NCI-H187 (cell line): Measurements from ENCODE around the gene NIPBL.
"Not testable (repeated sequence)": the region's sequence is repeated elsewhere in the genome, so short reads cannot be mapped to it uniquely, and the experiment has no call there.

Experiments
- DNase-seq, 2 experiments: peaks; one replicate each; lab custom pipeline; 2025; lab: John Stamatoyannopoulos, UW

NIPBL gene

DNA sequence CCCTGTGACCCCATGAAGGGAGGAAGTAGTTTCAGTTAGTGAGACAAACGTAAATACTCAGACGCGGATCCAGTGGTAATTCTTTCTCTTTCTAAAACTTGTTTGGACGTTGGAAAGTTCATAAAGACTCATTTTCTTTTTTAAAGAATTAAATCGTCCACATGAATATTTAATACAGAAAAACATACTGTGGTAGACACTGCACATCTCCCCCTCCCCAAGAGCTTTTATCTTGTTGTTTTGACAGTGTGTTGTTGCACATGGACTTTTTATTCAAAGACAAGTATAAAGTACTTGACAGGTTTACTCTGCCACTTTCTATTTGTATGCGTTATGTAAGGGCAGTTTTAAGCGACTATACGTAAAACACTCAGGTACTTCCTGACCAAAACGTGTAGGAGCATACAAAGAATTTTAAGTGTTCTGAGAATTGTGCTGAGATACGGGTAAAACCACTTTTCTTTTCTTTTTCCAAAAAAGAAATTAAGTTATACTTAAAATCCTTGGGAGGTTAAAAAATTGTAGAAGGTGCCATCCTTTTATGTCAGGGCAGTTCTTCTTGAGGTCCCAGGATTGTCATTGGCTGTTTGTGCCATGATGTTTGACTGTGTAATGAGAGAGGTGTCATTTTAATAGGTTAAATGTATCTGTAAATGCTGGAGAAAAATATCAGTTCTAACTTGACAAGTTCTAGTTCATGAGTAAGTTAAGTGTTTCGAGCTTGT, 1.3 kb downstream of the NIPBL start:
- no peak for DNase-seq

DNA sequence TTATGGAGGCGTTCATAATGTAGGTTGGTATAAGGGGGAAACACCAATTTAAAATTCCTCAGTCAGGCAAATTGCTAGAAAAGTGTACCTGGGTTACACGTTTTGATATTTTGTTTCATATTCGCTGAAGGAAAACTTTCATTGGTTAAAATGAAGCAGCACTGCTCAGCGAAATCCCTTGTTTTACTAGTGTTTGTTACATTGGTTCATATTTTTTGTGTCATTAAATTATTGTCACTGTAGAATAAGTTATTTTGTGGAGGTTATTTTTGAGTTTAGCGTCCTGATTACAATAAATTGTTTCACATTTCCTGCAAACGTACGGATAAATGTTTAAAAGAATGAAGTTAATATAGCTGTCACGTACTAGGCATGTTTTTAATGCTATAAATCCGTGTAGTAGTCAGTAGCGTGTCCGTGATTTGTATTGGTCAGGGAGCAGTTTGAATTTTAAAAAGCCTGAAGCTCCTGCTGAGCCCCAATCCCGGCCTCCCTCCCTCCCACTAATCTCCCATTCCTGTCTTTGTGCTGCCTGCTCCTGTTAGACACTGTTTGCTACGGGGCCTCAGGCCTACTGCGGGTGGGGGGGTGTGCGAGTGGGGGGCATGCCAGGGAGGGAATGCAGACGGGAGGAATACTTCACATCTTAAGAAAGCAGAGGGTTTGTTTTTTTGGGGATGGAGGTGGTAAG, 2.0 kb downstream of the NIPBL start:
- DNase-seq = peak in 1 of 2 experiments; percentile 8

DNA sequence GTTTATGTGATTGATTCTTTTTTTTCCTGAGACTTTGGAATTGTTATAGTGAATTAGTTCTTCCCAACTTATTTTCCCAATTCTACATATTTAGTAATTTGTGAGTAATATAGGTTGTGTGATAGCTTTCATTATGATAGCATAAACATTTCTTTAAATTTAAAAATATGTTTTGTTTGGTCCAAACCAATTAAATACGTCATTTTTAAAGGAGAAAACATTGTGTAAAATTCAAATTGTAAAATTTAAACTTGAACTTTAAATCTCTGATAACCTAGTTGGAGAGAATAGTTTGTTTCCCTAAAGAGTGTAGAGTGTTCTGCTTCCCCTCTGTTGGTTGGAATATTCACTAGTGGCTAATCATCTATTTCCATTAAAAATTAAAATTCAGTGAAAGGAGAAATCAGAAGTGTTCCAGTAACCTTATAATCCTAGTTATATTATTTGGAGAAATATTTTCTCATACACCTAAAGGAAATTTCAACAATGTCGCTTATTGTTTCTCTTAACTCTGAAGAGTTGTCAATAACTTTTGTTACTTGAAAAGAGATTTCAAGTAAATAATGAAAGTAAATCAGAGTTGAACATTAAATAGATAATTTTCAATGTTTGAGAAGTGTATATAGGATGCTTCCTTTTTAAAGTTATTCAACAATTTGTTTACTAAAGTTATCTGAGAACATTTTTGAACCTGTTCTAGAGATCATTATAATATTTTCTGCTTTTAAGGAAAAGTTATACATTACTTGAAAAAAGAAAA, 2.9 kb downstream of the NIPBL start:
- DNase-seq = no peak

DNA sequence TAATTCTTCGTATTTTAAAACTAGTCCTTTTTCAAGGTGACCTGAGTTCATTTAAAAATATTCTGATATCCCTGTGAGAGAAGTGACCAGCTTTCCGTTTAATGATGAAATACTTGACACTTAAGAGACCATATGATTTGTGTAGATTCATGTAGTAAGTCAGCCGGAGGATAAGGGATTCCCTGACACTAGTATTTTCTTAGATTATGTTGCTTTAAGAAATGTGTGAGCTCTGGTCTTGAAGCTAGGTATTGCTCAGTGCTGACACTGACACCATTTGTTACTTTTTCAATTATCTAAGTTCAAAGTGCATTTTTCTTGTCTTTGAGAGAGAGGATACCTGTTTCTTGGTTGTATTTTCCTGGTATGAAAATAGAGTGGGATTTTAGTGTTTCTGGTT, 4.2 kb downstream of the NIPBL start:
- DNase-seq = no peak

DNA sequence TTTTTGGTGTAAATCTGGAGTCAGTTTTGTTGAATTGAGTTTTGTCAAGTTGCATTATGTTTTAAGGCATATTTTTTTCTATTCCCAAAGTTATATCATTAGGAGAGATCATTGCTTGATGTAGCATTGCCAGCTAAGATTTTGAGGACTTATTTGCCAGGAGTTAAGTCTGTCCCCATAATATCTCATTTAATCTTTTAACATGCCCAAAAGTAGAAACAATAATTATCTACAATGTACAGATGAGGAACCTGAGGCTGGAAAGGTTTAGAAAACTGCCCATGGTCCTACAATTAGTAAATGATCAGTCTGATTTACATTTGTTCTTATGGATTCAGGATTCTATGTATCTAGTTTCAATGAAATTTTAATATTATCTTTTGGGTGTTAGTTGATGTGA, 4.7 kb downstream of the NIPBL start:
- DNase-seq = no peak

DNA sequence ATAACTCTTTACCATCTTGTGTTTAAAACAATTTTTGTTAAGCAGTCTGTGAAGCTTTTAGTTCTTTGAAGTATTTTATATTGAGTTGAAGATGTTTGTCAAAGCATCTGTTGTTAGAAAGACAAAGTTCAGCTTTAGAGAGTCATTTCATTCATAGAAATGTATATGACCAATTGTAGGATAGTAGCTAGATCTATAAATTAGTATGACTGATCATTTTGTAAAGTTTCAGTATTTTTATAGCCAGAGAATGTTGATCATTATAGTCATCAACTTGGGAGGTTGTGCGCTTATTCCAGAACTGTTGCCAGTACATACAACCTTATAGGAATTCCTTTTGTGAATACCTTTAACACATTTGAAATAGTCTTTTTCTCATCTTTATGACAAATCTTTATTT, 5.2 kb downstream of the NIPBL start:
- no peak for DNase-seq

DNA sequence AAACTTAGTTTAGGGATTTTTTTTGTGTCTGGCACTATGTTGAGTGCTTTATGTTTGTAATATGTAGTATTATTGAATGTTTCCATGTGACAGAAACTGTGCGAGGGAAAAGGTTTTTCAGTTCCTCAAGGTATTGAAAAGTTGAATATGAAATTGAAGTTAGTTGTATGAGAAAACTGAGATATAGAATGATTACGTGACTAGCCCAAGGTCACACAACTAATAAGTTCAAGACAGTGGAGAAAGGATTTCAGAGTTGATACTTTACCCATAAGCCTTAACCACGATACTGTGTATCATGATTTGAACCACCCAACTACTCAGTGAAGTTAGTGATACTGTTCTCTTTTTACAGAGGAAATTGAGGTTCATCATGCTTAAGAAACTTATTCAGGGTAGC, 5.7 kb downstream of the NIPBL start:
- no peak for DNase-seq

DNA sequence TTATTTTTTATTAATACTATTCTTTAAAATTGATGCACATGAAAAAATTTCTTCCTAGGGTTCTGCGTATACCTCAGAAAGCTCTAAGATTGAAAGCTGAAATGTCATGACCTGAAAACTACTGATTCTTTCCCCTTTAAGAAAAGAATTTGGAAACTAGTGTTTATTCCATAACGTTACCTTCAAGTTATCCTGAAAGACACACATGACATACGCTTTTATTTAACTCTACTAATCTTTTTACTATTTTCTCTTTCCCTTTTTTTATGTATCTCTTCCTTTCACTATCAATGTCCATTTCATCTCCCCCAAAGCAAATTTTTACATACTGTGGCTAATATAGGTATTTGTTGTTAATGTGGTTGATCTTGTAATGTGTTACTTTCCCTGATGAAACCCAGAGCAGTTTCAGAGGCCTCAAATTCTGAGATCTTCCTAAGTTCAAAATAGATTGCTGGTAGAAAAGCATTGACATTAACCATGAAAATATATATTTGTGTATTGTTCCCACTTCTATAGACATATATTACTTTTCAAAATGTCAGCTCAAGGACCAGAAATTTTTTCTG, 7.4 kb downstream of the NIPBL start:
- no peak for DNase-seq

DNA sequence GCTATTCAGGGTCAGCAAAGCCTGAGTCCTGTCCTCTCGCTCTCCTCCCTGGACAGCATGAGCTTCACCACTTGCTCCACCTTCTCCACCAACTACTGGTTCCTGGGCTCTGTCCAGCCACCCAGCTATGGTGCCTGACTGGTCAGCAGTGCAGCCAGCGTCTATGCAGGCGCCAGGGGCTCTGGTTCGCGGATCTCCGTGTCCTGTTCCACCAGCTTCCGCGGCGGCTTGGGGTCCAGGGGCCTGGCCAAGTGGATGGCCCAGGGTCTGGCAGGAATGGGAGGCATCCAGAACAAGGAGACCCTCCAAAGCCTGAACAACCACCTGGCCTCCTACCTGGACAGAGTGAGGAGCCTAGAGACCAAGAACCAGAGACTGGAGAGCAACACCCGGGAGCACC, 8.6 kb downstream of the NIPBL start:
- DNase-seq = no peak

DNA sequence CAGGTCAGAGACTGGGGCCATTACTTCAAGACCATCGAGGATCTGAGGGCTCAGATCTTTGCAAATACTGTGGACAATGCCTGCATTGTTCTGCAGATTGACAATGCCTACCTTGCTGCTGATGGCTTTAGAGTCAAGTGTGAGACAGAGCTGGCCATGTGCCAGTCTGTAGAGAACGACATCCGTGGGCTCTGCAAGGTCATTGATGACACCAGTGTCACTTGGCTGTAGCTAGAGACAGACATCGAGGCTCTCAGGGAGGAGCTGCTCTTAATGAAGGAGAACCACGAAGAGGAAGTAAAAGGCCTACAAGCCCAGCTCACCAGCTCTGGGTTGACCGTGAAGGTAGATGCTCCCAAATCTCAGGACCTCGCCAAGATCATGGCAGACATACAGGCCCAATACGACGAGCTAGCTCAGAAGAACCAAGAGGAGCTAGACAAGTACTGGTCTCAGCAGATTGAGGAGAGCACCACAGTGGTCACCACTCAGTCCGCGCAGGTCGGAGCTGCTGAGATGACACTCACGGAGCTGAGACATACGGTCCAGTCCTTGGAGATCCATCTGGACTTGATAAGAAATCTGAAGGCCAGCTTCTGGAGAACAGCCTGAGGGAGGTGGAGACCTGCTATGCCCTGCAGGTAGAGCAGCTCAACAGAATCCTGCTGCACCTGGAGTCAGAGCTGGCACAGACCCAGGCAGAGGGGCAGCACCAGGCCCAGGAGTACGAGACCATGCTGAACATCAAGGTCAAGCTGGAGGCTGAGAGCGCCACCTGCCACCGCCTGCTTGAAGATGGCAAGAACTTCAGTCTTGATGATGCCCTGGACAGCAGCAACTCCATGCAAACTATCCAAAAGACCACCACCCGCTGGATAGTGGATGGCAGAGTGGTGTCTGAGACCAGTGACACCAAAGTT, 9.3 kb downstream of the NIPBL start:
- DNase-seq = no peak

DNA sequence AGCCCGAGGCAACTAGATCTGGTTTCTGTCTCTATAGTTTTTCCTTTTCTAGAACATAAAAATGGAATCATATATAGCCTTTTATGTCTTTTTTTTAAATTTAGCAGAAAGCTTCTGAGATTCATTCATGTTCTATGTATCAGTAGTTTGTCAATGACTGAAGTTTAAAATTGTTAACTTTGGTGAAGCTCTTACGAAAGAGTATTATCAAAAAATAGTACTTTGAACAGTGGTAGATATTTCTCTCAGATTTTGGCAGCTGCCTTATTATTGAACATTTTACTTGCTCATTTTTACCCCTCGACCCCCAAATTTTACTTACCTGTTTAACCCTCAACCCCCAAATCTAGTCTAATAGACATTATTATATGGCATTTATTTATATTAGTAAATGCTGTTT, 10.2 kb downstream of the NIPBL start:
- no peak for DNase-seq

DNA sequence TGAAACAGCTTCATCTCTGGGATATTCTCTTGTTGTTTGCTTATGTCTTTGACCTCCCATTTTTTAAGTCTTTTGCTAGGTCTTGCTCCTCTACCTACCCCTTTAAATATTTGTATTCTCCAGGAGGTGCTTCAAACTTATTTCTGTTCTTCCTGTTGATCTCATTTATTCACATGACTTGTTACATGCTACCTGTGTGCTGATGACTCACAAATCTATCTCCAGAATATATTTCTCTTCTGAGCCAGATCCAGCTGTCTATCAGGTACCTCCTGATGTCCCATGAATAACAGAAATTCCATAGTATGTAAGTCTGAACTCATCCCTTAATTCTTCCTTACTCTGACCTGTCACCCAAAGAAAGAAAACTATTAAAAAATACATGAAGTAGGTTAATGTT, 11.0 kb downstream of the NIPBL start:
- DNase-seq = no peak

DNA sequence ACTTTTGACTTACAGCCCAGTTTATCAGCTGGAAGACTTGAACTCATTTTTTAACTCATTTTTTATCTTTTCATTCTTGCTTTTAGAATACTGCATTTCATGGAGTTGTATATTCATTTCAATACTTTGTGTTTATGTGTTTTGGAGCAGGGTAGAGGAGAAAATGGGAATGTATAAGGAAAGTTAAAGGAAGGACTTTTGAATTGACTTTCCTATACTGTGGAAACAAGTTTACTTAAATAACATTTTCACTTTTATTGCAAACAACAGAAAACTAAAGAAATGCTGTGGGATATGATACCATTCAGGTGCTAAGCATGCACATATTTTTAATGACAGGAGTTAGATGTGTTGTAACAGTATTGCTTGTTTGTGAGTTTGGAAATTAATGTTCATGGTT, 11.7 kb downstream of the NIPBL start:
- DNase-seq = no peak

DNA sequence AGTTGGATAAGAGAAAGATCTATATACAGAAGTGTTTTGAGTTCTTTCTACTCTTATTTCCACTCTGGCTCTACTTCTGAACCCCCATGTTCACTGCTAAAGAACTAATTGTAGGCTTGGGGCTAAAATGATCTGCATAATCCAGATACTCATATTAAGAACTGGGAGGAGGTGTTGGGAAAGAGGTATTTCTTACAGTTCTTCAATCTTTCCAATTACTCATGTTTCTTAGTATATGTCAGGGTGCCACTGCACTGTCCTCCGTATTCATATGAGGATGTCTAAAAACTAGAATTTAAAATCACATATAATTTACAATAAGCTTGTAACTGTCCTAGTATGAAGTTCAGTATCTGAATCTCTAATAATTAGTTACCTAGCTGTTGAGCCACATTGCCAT, 12.7 kb downstream of the NIPBL start:
- no peak for DNase-seq

DNA sequence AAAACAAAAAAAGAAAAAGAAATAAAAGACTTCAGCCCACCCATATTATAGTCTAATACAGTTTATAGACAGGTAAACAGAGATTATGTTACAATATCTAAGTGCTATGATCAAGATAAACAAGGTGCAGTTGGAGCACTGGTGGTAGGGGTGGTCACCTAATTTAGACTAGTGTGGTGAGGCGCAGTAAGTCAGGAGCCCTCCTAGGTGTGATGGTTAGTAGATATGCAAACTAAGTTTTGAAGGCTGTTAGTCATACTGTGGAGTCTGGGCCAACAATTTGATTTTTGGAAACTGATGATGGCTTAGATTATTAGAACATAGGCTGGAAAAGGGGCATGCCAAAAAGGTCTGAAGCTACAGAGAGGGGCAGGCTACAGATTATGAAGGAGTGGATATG, 14.7 kb downstream of the NIPBL start:
- DNase-seq = no peak

DNA sequence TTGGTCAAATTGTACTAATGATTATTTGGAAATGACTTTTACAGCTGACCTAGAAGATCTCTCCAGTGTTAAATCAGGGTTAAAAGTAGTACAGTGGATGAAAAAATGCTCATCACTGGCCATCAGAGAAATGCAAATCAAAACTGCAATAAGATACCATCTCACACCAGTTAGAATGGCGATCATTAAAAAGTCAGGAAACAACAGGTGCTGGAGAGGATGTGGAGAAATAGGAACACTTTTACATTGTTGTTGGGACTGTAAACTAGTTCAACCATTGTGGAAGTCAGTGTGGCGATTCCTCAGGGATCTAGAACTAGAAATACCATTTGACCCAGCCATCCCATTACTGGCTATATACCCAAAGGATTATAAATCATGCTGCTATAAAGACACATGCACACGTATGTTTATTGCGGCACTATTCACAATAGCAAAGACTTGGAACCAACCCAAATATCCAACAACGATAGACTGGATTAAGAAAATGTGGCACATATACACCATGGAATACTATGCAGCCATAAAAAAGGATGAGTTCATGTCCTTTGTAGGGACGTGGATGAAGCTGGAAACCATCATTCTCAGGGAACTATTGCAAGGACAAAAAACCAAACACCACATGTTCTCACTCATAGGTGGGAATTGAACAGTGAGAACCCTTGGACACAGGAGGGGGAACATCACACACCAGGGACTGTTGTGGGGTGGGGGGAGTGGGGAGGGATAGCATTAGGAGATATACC, 15.7 kb downstream of the NIPBL start:
- DNase-seq = not testable (repeated sequence)

DNA sequence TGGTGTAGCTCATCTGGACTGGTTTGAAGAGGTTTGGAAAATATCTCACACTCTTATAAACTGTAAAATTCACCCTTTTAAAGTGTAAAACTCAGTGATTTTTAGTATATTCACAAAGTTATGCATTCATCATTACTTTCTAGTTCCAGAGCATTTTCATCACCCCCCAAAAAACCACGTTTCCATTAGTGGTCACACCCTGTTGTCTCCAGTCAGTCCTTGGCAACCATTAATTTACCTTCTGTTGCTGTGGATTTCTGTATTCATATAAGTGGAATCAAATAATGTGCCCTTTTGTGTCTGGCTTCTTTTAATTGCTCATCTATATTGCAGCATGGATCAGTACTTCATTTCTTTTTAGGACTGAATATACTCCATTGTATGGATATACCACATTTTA, 18.4 kb downstream of the NIPBL start:
- no peak for DNase-seq

DNA sequence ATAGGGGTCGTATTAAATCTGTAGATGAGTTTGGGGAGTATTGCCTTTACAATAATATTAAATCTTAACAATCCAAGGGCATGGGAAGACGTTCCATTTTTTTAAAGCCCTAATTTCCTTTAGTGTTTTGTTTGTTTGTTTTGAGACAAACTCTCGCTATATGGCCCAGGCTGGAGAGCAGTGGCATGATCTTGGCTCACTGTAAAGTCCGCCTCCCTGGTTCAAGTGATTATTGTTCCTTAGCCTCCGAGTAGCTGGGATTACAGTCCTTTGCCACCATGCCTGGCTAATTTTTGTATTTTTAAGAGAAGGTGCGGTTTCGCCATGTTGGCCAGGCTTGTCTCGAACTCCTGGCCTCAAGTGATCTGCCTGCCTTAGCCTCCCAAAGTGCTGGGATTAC, 19.9 kb downstream of the NIPBL start:
- no peak for DNase-seq

DNA sequence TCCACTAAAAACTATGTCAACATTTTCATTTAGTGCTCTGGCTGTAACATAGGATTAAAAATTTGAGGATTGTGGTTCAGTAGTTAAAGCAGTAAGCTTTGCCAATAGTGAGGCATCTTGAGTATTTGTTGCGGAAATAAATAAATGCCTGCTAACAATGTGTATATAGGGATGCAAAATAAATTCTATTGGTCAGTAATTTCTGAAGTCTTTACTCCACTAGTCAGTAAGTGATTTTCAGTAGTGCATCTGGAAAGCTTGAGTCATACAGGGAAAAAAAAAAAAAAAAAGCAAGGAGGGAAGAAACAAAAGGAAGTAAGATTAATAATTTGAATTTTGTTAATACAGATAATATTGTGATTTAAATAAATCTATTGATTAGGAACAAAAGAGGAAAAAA, 21.0 kb downstream of the NIPBL start:
- DNase-seq = no peak

DNA sequence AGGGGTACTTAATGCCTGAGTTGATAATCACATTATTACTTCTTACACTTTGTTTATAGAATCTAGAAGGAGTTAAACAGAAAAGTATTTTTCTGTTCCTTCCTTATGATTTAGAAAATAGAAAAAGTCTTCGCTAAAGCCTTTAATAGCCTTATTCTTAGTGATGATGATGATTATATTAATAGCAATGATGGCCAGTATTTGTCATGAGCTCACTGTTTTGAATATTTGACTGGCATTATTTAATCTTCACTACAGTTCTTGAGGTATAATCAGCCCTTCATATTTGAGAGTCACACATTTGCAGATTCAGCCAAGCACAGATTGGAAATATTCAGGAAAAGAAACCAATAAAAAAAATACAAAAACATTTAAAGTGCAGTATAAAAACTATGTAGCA, 23.3 kb downstream of the NIPBL start:
- DNase-seq = no peak

DNA sequence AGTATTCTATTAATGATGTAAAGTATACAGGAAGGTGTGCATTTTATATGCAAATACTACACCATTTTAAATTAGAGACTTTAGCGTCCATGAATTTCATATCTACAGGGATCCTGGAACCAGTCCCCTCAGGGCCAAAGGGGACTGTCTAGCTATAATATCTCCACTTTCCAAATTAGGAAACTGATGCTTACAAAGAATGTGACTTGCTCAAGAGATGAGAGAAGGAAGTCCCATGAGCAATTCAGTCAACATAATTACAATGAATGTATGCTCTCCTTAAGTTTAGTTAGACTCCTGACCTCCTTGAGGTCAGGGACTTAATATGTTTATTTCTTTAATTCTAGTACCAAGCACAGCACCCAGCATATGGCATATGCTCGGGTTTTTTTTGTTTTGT, 23.7 kb downstream of the NIPBL start:
- DNase-seq = no peak
